Neutrophil (primary cell): ENCODE measurements around the gene SLC2A4RG.

Experiments
- H3K27ac ChIP-seq: fragments of 200-600 bp; sonication (generic); 2 replicates; pipeline ENCODE4 v1.5.1; 2016; ENCODE audit warnings: mild to moderate bottlenecking, moderate library complexity
- H3K27me3 ChIP-seq: fragments of 200-600 bp; sonication (generic); 2 replicates; pipeline ENCODE4 v1.6.0; 2016; ENCODE audit warnings: mild to moderate bottlenecking
- H3K36me3 ChIP-seq: fragments of 200-600 bp; sonication (generic); 2 replicates; pipeline ENCODE4 v1.5.1; 2017
- H3K4me1 ChIP-seq, 2 experiments: fragments of 200-600 bp in 1 of 2; sonication (generic) in 1 of 2; 1 replicate in 1 of 2; 2 replicates in 1 of 2; pipeline versions ENCODE4 v1.5.1 to v1.6.1; 2013 to 2016; ENCODE audit warnings: low read depth in 1 of 2, low read length in 1 of 2, mild to moderate bottlenecking in 1 of 2, moderate library complexity in 1 of 2; ENCODE audit not compliant: control insufficient read depth in 1 of 2, insufficient read depth in 1 of 2
- H3K4me3 ChIP-seq, 2 experiments: fragments of 200-600 bp in 1 of 2; sonication (generic) in 1 of 2; 1 replicate in 1 of 2; 2 replicates in 1 of 2; pipeline ENCODE4 v1.5.1; 2013 to 2016; ENCODE audit warnings: low read depth in 1 of 2, low read length in 1 of 2, mild to moderate bottlenecking in 1 of 2, moderate library complexity in 1 of 2
- H3K9me3 ChIP-seq: fragments of 200-600 bp; sonication (generic); 2 replicates; pipeline ENCODE4 v1.5.1; 2016
- TF ChIP-seq, protein P1 (sequence below): fragments of 200-600 bp; sonication (generic); IDR thresholded peaks from 2 replicates; pipeline ENCODE4 v1.5.1; 2016; ENCODE audit warnings: antibody characterized with exemption

The SLC2A4RG gene

DNA sequence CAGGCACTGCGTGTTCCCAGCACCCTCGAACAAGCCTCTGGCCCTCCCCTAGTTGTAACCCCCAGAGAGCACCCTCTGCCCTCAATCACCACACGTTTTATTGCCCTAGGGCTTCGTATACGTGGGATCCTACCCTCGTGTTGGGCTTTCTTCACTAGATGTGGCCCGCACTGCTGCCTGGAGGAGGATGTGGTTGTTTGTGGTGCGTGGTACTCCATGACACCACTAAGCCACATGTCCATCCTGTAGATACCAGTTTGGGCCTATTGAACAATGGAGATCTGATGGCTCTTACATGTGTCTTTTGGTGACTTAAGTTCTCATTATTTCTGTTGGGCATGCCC lies 17.0 kb downstream of the SLC2A4RG start:
- no peak overlapping the region for H3K27ac ChIP-seq
- no peaks in the 10 kb centered on the region for H3K9me3 ChIP-seq
- H3K4me1 ChIP-seq: no peaks in the 10 kb centered on the region
- TF ChIP-seq, protein P1, sequence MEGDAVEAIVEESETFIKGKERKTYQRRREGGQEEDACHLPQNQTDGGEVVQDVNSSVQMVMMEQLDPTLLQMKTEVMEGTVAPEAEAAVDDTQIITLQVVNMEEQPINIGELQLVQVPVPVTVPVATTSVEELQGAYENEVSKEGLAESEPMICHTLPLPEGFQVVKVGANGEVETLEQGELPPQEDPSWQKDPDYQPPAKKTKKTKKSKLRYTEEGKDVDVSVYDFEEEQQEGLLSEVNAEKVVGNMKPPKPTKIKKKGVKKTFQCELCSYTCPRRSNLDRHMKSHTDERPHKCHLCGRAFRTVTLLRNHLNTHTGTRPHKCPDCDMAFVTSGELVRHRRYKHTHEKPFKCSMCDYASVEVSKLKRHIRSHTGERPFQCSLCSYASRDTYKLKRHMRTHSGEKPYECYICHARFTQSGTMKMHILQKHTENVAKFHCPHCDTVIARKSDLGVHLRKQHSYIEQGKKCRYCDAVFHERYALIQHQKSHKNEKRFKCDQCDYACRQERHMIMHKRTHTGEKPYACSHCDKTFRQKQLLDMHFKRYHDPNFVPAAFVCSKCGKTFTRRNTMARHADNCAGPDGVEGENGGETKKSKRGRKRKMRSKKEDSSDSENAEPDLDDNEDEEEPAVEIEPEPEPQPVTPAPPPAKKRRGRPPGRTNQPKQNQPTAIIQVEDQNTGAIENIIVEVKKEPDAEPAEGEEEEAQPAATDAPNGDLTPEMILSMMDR: no peak
- no peaks in the 10 kb centered on the region for H3K36me3 ChIP-seq
- no peak overlapping the region for H3K4me3 ChIP-seq
- H3K27me3 ChIP-seq: no peaks in the 10 kb centered on the region

- Histone ChIP-seq H3K27ac (no peak overlapping the region), H3K27me3 (peaks cover 4% of the 10 kb centered on the region), H3K4me3 (no peak overlapping the region), H3K4me1 (no peaks in the 10 kb centered on the region), H3K9me3 (no peaks in the 10 kb centered on the region), H3K36me3 (no peaks in the 10 kb centered on the region)
- TF ChIP-seq, protein P1: no peak
Measured at GRCh38 chr20:63758152-63758551, 18.6 kb downstream of the SLC2A4RG start.

GRCh38 chr20:63759377-63759901 lies 19.9 kb downstream of the SLC2A4RG start:
- Histone ChIP-seq H3K27me3 (peaks cover 4% of the 10 kb centered on the region), H3K4me1 (no peaks in the 10 kb centered on the region), H3K4me3 (no peak overlapping the region), H3K36me3 (no peaks in the 10 kb centered on the region), H3K27ac (no peak overlapping the region), H3K9me3 (no peaks in the 10 kb centered on the region)
- TF ChIP-seq, protein P1: no peak

DNA sequence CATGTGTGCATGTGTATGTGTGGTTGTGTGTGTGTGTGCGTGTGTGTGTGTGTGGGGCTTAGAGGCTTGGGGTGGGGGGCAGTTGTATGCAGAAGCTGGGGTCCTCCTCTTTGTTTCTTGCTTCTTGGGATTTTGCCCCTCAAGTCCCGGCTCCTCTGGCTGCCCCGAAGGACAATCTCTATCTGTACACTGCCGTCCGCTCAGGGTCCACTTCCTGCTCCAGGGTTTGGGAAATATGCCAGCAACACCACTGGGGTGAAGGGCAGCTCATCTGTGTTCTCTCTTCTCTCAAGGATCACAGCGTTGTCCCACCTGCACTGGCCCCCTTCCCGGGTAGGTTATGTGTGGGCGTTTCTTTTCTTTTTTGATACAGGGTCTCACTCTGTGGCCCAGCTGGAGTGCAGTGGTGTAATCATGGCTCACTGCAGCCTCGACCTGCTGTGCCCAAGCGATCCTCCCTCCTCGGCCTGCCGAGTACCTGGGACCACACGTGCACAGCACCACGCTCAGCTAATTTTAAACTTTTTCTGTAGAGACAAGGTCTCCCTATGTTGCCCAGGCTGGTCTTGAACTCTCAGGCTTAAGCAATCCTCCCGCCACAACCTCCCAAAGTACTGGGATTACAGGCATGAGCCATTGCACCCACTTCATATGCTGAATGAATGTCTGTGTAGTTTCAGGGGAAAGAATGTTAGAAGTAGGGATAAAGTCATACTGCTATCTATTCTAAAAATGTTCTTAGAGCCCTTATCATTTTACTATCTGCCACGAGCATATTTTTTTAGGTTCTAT lies 25.7 kb downstream of the SLC2A4RG start:
- H3K4me1 ChIP-seq: no peaks in the 10 kb centered on the region
- TF ChIP-seq, protein P1: no peak
- H3K36me3 ChIP-seq: no peaks in the 10 kb centered on the region
- no peaks in the 10 kb centered on the region for H3K9me3 ChIP-seq
- H3K27ac ChIP-seq: no peak overlapping the region
- H3K4me3 ChIP-seq: no peak overlapping the region
- H3K27me3 ChIP-seq: peaks cover 4% of the 10 kb centered on the region

GRCh38 chr20:63765902-63766301 lies 26.3 kb downstream of the SLC2A4RG start:
- H3K4me3 ChIP-seq: no peak overlapping the region
- H3K9me3 ChIP-seq: no peaks in the 10 kb centered on the region
- no peaks in the 10 kb centered on the region for H3K36me3 ChIP-seq
- no peaks in the 10 kb centered on the region for H3K4me1 ChIP-seq
- no peak overlapping the region for H3K27ac ChIP-seq
- TF ChIP-seq, protein P1: no peak
- H3K27me3 ChIP-seq: peaks cover 4% of the 10 kb centered on the region
